ENCODE results near the gene THRA. TPM values are rescaled to one million over a fixed set of nuclear protein-coding genes. Genes with fewer than 3 reads are reported as not detected.

Gene THRA
- total and polyA plus RNA-seq, 9 of the 15 experiments (the other 6 are each of a cell fraction or from before 2014, with no cell fraction given): 0.34 to 23.4 (median 12.7) TPM

DNA sequence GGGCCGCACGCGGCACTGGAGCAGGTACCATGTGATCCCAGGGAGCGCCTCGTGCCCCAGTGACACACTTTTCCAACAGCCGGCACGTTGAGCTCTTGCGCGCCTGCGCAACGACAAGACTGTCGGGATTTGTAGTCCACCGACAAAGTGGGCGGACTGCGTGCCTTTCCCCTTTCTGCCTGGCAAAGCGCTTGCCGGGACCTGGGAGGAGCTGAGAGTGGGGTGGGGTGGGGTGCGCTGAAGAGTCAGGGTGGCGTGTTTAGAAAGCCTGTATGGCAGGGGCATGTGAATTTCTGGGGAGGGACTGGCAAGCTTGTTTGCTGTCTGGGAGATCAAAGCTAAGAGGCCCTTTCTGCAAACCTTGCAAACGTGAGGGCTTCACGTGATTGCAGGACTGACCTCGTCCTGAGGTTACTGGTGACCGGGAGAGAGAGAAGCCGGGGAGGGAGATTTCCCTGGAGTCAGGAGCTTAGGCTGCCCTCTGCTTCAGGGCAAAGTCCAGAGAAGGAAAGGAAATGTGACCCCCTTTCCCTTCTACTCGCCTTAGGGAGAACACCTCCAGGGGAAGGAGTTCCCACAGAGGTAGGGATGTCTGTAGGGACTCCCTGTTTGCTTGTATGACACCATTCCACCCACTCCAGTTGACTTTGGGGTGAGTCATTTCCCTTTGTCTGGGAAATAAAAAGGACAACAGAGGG is 38.1 kb downstream of the THRA start (continued):
- TF ChIP-seq STAT6 (CRISPR knock-in tag; IDR thresholded peaks at IDR 0.05) (no peak), ZSCAN29 (IDR thresholded peaks at IDR 0.05) (no peak), PHF21A (IDR thresholded peaks at IDR 0.05; ENCODE audit: borderline replicate concordance, low read depth) (no peak), YY1 (IDR thresholded peaks at IDR 0.05; ENCODE audit: borderline replicate concordance in 1 of 3, control insufficient read depth in 1 of 3, extremely low read depth in 1 of 3, insufficient read depth in 3 of 3, insufficient read length in 1 of 3, insufficient replicate concordance in 2 of 3, low read depth in 1 of 3, low read length in 2 of 3) (peak in 1 of 3 experiments; percentile 6), E2F1 (CRISPR knock-in tag; IDR thresholded peaks at IDR 0.05) (no peak), SP1 (CRISPR knock-in tag; IDR thresholded peaks at IDR 0.05) (peak; percentile 70), HDAC1 (IDR thresholded peaks at IDR 0.05) (no peak), BMI1 (IDR thresholded peaks at IDR 0.05; ENCODE audit: low read length) (no peak), FOXJ2 (tag; IDR thresholded peaks at IDR 0.05) (peak; percentile 33; the same call in 1 of the 2 replicates), PHF20 (IDR thresholded peaks at IDR 0.05; ENCODE audit: partially characterized antibody) (no peak), SAFB2 (IDR thresholded peaks at IDR 0.05; ENCODE audit: borderline replicate concordance, low read depth, low read length, severe bottlenecking) (no peak), TOE1 (IDR thresholded peaks at IDR 0.05; ENCODE audit: borderline replicate concordance) (peak; percentile 86), TOE1 (CRISPR knock-in tag; IDR thresholded peaks at IDR 0.05; ENCODE audit: borderline replicate concordance, low read depth) (no peak), NR2C2 (CRISPR knock-in tag; IDR thresholded peaks at IDR 0.05) (no peak), NR2C2 (tag; IDR thresholded peaks at IDR 0.05) (peak; percentile 88), OTX1 (CRISPR knock-in tag; IDR thresholded peaks at IDR 0.05) (0 out of 2 replicates have a peak, but pooled peaks have one; percentile 46), ZEB2 (IDR thresholded peaks at IDR 0.05) (no peak), HDAC8 (tag; IDR thresholded peaks at IDR 0.05) (no peak)

All from K562 (cell line).